GM12892 (cell line): ENCODE data around the gene C4orf50.

Source experiments
- POLR2A ChIP-seq: IDR thresholded peaks from 2 replicates; pipeline ENCODE4 v1.6.1; 2011; ENCODE audit warnings: low read depth, low read length, control low read depth
- POLR2AphosphoS5 ChIP-seq: IDR thresholded peaks from 2 replicates; pipeline ENCODE4 v1.6.1; 2011; ENCODE audit warnings: low read depth, low read length, control low read depth
- TAF1 ChIP-seq: IDR thresholded peaks from 2 replicates; pipeline ENCODE4 v1.6.1; 2011; ENCODE audit warnings: low read depth, mild to moderate bottlenecking, control low read depth, low read length, borderline replicate concordance

- no peak for TF ChIP-seq POLR2AphosphoS5
- TF ChIP-seq POLR2A, result no peak
- TF ChIP-seq TAF1, result no peak
Observed at GRCh38 chr4:5963611-5964010, 54.6 kb downstream of the C4orf50 start.
